Aorta (tissue), 5 donors: Measurements from ENCODE around the gene AMBRA1. TPM values are rescaled to one million over a fixed set of nuclear protein-coding genes. Genes with fewer than 3 reads are reported as not detected.
A peak's percentile ranks its signal among the peaks of the same experiment; 100 is the strongest.

Experiments used
- ATAC-seq: fragments of 200-7000 bp; cut with Tn5 transposase; one replicate; pipeline ENCODE4 v1.9.1; 2022; ENCODE audit warnings: moderate library complexity; ENCODE audit not compliant: low FRiP score
- DNase-seq, 2 donors: peaks; one replicate each; pipeline ENCODE4 v3.0.0-alpha.2; 2020
- H3K27ac ChIP-seq, 2 donors: one replicate each; pipeline ENCODE4 v1.5.1; 2013; ENCODE audit warnings: low read length in 2 of 2, mild to moderate bottlenecking in 2 of 2, moderate library complexity in 2 of 2, control low read depth in 1 of 2, inconsistent platforms in 1 of 2, low read depth in 1 of 2
- H3K27me3 ChIP-seq, 2 donors: one replicate each; pipeline ENCODE4 v1.6.1; 2013; ENCODE audit warnings: control low read depth in 1 of 2, low read length in 1 of 2, mild to moderate bottlenecking in 1 of 2, moderate library complexity in 1 of 2; ENCODE audit not compliant: insufficient read depth in 2 of 2, control insufficient read depth in 1 of 2
- H3K36me3 ChIP-seq, 2 donors: one replicate each; pipeline ENCODE4 v1.6.1; 2013; ENCODE audit warnings: control low read depth in 1 of 2, low read length in 1 of 2, mild to moderate bottlenecking in 1 of 2; ENCODE audit not compliant: insufficient read depth in 2 of 2, control insufficient read depth in 1 of 2
- H3K4me1 ChIP-seq, 2 donors: one replicate each; pipeline ENCODE4 v1.6.1; 2013; ENCODE audit warnings: low read length in 2 of 2, control low read depth in 1 of 2, mild to moderate bottlenecking in 1 of 2, moderate library complexity in 1 of 2; ENCODE audit not compliant: insufficient read depth in 2 of 2, control insufficient read depth in 1 of 2
- H3K4me3 ChIP-seq, 2 donors: one replicate each; pipeline ENCODE4 v1.5.1; 2013; ENCODE audit warnings: low read length in 2 of 2, control low read depth in 1 of 2, mild to moderate bottlenecking in 1 of 2
- H3K9me3 ChIP-seq: one replicate; pipeline ENCODE4 v1.6.1; 2013; ENCODE audit warnings: mild to moderate bottlenecking, low read length; ENCODE audit not compliant: control insufficient read depth
- WGBS, 2 donors: extraction: QIAGEN DNeasy Blood & Tissue Kit; methylation state at CpG; one replicate each; pipeline ENCODE4 v1.1.7; 2013; 5-methylcytosine and 5-hydroxymethylcytosine counted together
- intact Hi-C, 2 donors: fragments of 100-400 bp; cut with DNase I; formaldehyde crosslinking; loops; one replicate each; pipeline versions ENCODE4 v1.14.2 to v1.15.0; 2022
- microRNA-seq, 2 donors: library from miRNA; unstranded; fragments of <30 nt; microRNA quantifications; one replicate each; pipeline ENCODE4 v1.2.0, GENCODE V29; 2020
- polyA plus RNA-seq, 2 donors: library from polyadenylated mRNA; stranded (reverse); fragments of 200-250 nt; gene quantifications; one replicate each; pipeline ENCODE4 v1.2.3, GENCODE V29; 2013
- total RNA-seq, 2 donors: library from RNA; stranded (reverse); fragmentation: NEBNext Ultra II Directional; extraction: Animal tissue kit (Norgen Biotek cat#: 25700); gene quantifications; one replicate each; pipeline ENCODE4 v1.2.1, GENCODE V29; 2021
- donor health status: healthy with polysubstance abuse.
- donor health status: Bipolar disorder and iron deficiency.
- donor health status: DM: no; HTN: no; CAD: no.
- donor health status: DM: no; HTN: no; CAD: no.
- donor health status: DM: yes; HTN: yes; CAD: no.

Gene AMBRA1
- total and polyA plus RNA-seq, 4 donors: 2.6 to 35.0 (median 16.8) TPM

GRCh38 chr11:46347637-46348311, 246.0 kb downstream of the AMBRA1 start:
- intact Hi-C loops: no loop called here
- peaks cover 0 to 2% of the 10 kb centered on the region in 2 donors for H3K4me1 ChIP-seq

GRCh38 chr11:46346886-46347636, 246.8 kb downstream of the AMBRA1 start, which contains the start of gene DGKZ:
TSS of gene DGKZ (plus strand) at chr11:46347463. CDS start at chr11:46347660, 197 bp downstream.
- Histone ChIP-seq H3K9me3 (no peaks in the 10 kb centered on the region), H3K27me3 (no peaks in the 10 kb centered on the region), H3K27ac (no peak within 1 kb of the TSS), H3K36me3 (no peaks in the 10 kb centered on the region), H3K4me1 (peaks cover 0 to 2% of the 10 kb centered on the region in 2 donors), H3K4me3 (peak within 1 kb of the TSS; percentile 43 to 65)
- peak; percentile 95 for ATAC-seq
- intact Hi-C loops: no loop called here
- DNase-seq: peak; percentile 90 to 95
- 10 to 17% methylated on average over 39 to 80 of the region's 80 CpGs for WGBS, 2 donors

More at GRCh38 chr11:46347637-46348311, 246.0 kb downstream of the AMBRA1 start:
- Histone ChIP-seq H3K27me3 (no peaks in the 10 kb centered on the region), H3K9me3 (no peaks in the 10 kb centered on the region), H3K36me3 (no peaks in the 10 kb centered on the region), H3K27ac (no peak overlapping the region), H3K4me3 (peak overlapping the region; percentile 43 to 65)
- peak; percentile 72 to 84 for DNase-seq
- WGBS, 2 donors: 22 to 25% methylated on average over 46 to 63 of the region's 63 CpGs
- ATAC-seq: peak; percentile 2

Small RNA genes lying within 50 kb of the gene (microRNA-seq; reads per million reads assigned to microRNA genes)
- gene MIR3160-1 (0 reads per million in 2 donors), gene MIR3160-2 (0 reads per million in 2 donors), gene MIR4688 (0 reads per million in 2 donors)

Other genes starting within 250 kb of the AMBRA1 start
- 10 to 100 TPM; 36.1 to 61.1 TPM for gene DGKZ, start 246.6 kb downstream of the AMBRA1 start, total RNA-seq
- 10 to 100 TPM; 15.8 to 33.4 TPM for gene DGKZ, start 246.6 kb downstream of the AMBRA1 start, polyA plus RNA-seq
- gene MDK, start 212.4 kb downstream of the AMBRA1 start, total RNA-seq: 10 to 100 TPM; 11.8 to 23.4 TPM
- gene MDK, start 212.4 kb downstream of the AMBRA1 start, polyA plus RNA-seq: 10 to 100 TPM; 15.8 to 40.3 TPM
- gene CHRM4, start 202.2 kb downstream of the AMBRA1 start, total RNA-seq: under 1 TPM in 1 of 2 donors, not detected in 1; 0.29 TPM
- gene CHRM4, start 202.2 kb downstream of the AMBRA1 start, polyA plus RNA-seq: 1 to 10 TPM in 1 of 2 donors, under 1 TPM in 1; 0.28 to 1.9 TPM
- gene HARBI1, start 23.2 kb upstream of the AMBRA1 start, total RNA-seq: 1 to 10 TPM; 2.3 to 3.0 TPM
- 1 to 10 TPM; 2.1 to 2.3 TPM for gene HARBI1, start 23.2 kb upstream of the AMBRA1 start, polyA plus RNA-seq
- 10 to 100 TPM; 59.6 to 72.7 TPM for gene ATG13, start 23.5 kb upstream of the AMBRA1 start, total RNA-seq
- 10 to 100 TPM; 29.9 to 46.5 TPM for gene ATG13, start 23.5 kb upstream of the AMBRA1 start, polyA plus RNA-seq
- 100 to 1,000 TPM; 173 to 185 TPM for gene ARHGAP1, start 106.6 kb upstream of the AMBRA1 start, total RNA-seq
- 10 to 100 TPM; 27.8 to 74.1 TPM for gene ARHGAP1, start 106.6 kb upstream of the AMBRA1 start, polyA plus RNA-seq
- gene ZNF408, start 107.0 kb upstream of the AMBRA1 start, total RNA-seq: 1 to 10 TPM; 9.8 to 9.9 TPM
- 10 to 100 TPM in 1 of 2 donors, 1 to 10 TPM in 1; 3.0 to 13.3 TPM for gene ZNF408, start 107.0 kb upstream of the AMBRA1 start, polyA plus RNA-seq
- gene F2, start 125.2 kb upstream of the AMBRA1 start, total RNA-seq: under 1 TPM in 1 of 2 donors, not detected in 1; 0.19 TPM
- gene F2, start 125.2 kb upstream of the AMBRA1 start, polyA plus RNA-seq: under 1 TPM in 1 of 2 donors, not detected in 1; 0.72 TPM